Suprapubic skin (tissue), 4 donors: ENCODE data around the gene THAP9. TPM values are rescaled to one million over a fixed set of nuclear protein-coding genes. Genes with fewer than 3 reads are reported as not detected.
"Not testable (repeated sequence)": the region's sequence is repeated elsewhere in the genome, so short reads cannot be mapped to it uniquely, and the experiment has no call there.

Source experiments
- DNase-seq, 2 donors: peaks; one replicate each; pipeline ENCODE4 v3.0.0-alpha.2; 2019; ENCODE audit warnings: low spot score in 2 of 2
- H3K27ac ChIP-seq: fragments of 200-600 bp; sonication (generic); one replicate; pipeline ENCODE4 v1.5.1; 2019
- H3K27me3 ChIP-seq: fragments of 200-600 bp; sonication (generic); one replicate; pipeline ENCODE4 v1.5.1; 2019
- H3K36me3 ChIP-seq: fragments of 200-600 bp; sonication (generic); one replicate; pipeline ENCODE4 v1.5.1; 2019
- H3K4me1 ChIP-seq: fragments of 200-600 bp; sonication (generic); one replicate; pipeline ENCODE4 v1.5.1; 2019
- H3K4me3 ChIP-seq: fragments of 200-600 bp; sonication (generic); one replicate; pipeline ENCODE4 v1.5.1; 2019; ENCODE audit warnings: mild to moderate bottlenecking
- H3K9me3 ChIP-seq: fragments of 200-600 bp; sonication (generic); one replicate; pipeline ENCODE4 v1.5.1; 2019
- CTCF ChIP-seq, 2 donors: fragments of 200-600 bp in 1 of 2; fragments of 450-650 bp in 1 of 2; sonication (generic) in 1 of 2; IDR thresholded peaks; one replicate each; pipeline ENCODE4 v1.5.1; 2016 to 2019; ENCODE audit warnings: antibody characterized with exemption in 2 of 2, mild to moderate bottlenecking in 1 of 2, moderate library complexity in 1 of 2
- EP300 ChIP-seq: sonication (generic); formaldehyde crosslinking; IDR thresholded peaks from one replicate; pipeline ENCODE4 v1.6.1; 2017; ENCODE audit warnings: antibody characterized with exemption
- POLR2A ChIP-seq, 2 donors: fragments of 450-650 bp; IDR thresholded peaks; one replicate each; pipeline ENCODE4 v1.6.1; 2017; ENCODE audit warnings: antibody characterized with exemption in 2 of 2, mild to moderate bottlenecking in 2 of 2, moderate library complexity in 2 of 2
- POLR2AphosphoS5 ChIP-seq, 3 donors: sonication (generic); formaldehyde crosslinking; IDR thresholded peaks; one replicate each; pipeline ENCODE4 v1.6.1; 2017; ENCODE audit warnings: antibody characterized with exemption in 3 of 3
- WGBS: methylation state at CpG from one replicate; pipeline ENCODE4 v1.1.5; 2018; 5-methylcytosine and 5-hydroxymethylcytosine counted together
- total RNA-seq, 4 donors: library from RNA; depleted of rRNA; stranded (reverse); fragments of >200 nt; gene quantifications; one replicate each; pipeline ENCODE4 v1.1.0, GENCODE V29; 2016

THAP9 gene
- total RNA-seq, 4 donors from 2014 or later: 2.0 to 3.1 (median 2.6) TPM

GRCh38 chr4:82906469-82906868 lies 5.9 kb downstream of the THAP9 start:
- Histone ChIP-seq H3K9me3 (no peaks in the 10 kb centered on the region), H3K36me3 (peaks cover 17% of the 10 kb centered on the region), H3K27me3 (no peaks in the 10 kb centered on the region), H3K27ac (no peak overlapping the region), H3K4me1 (peaks cover 7% of the 10 kb centered on the region), H3K4me3 (no peak overlapping the region)
- WGBS: 91% methylated on average over 3 of the region's 3 CpGs
- DNase-seq: no peak
- TF ChIP-seq POLR2A (IDR thresholded peaks at IDR 0.05): no peak
- no peak for TF ChIP-seq CTCF (IDR thresholded peaks at IDR 0.05)
- no peak for TF ChIP-seq EP300
- no peak for TF ChIP-seq POLR2AphosphoS5 (IDR thresholded peaks at IDR 0.05)

DNA sequence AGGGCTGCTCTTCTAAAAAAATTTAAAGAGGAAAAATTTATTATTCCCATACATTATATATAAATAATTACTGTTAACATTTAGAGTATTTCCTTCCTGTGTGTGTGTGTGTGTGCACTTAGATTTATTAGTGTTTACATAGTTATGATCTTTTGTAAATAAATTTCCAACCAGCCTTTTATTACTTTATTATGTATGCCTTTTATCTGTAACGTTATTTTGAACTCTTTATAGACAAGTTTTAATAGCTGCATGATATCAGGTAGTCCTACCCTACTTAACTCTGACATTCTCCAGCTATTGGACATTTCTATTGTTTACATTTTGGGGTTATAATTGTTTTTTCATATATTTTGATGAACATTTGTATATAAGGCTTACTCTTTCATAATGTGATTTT lies 8.8 kb downstream of the THAP9 start:
- no peak for DNase-seq
- Histone ChIP-seq H3K27me3 (no peaks in the 10 kb centered on the region), H3K4me1 (no peaks in the 10 kb centered on the region), H3K4me3 (no peak overlapping the region), H3K36me3 (peaks cover 17% of the 10 kb centered on the region), H3K27ac (no peak overlapping the region), H3K9me3 (no peaks in the 10 kb centered on the region)
- 85% methylated on average over 1 of the region's 1 CpG for WGBS
- TF ChIP-seq POLR2A (IDR thresholded peaks at IDR 0.05): no peak
- no peak for TF ChIP-seq EP300
- no peak for TF ChIP-seq POLR2AphosphoS5 (IDR thresholded peaks at IDR 0.05)
- TF ChIP-seq CTCF (IDR thresholded peaks at IDR 0.05): no peak

DNA sequence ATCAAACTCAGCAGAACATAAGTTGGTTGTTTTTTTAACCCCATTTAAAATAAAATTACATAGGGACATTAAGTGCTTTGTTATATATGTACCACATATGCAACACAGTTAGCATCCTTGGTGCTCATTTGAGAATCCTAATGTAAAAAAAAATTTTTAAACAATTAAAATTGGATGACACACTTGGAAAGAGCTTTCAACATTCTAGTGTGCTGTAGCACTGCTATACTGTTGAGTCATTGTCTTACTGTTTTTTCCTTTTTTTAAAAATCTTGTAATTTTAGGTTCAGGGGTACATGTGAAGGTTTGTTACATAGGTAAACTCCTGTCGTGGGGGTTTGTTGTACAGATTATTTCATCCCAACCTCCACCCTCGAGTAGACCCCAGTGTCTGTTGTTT lies 12.8 kb downstream of the THAP9 start:
- H3K36me3 ChIP-seq: peaks cover 13% of the 10 kb centered on the region
- no peak overlapping the region for H3K4me3 ChIP-seq
- H3K4me1 ChIP-seq: no peaks in the 10 kb centered on the region
- WGBS: 48% methylated on average over 2 of the region's 2 CpGs
- no peaks in the 10 kb centered on the region for H3K27me3 ChIP-seq
- DNase-seq: no peak
- H3K27ac ChIP-seq: no peak overlapping the region
- H3K9me3 ChIP-seq: no peaks in the 10 kb centered on the region
- TF ChIP-seq EP300: no peak
- TF ChIP-seq POLR2A (IDR thresholded peaks at IDR 0.05): no peak
- TF ChIP-seq POLR2AphosphoS5 (IDR thresholded peaks at IDR 0.05): no peak
- TF ChIP-seq CTCF (IDR thresholded peaks at IDR 0.05): no peak

- H3K36me3 ChIP-seq, DNase-seq: not testable (repeated sequence)
- 95% methylated on average over 2 of the region's 2 CpGs for WGBS
Measured at GRCh38 chr4:82913968-82914367, 13.4 kb downstream of the THAP9 start.

GRCh38 chr4:82918091-82918490 lies 17.6 kb downstream of the THAP9 start:
- no peaks in the 10 kb centered on the region for H3K9me3 ChIP-seq
- no peak overlapping the region for H3K4me3 ChIP-seq
- DNase-seq: no peak
- H3K4me1 ChIP-seq: no peaks in the 10 kb centered on the region
- TF ChIP-seq CTCF (IDR thresholded peaks at IDR 0.05): no peak
- no peak for TF ChIP-seq POLR2A (IDR thresholded peaks at IDR 0.05)
- TF ChIP-seq POLR2AphosphoS5 (IDR thresholded peaks at IDR 0.05): no peak
- no peak for TF ChIP-seq EP300
- peaks cover 6% of the 10 kb centered on the region for H3K36me3 ChIP-seq
- no peaks in the 10 kb centered on the region for H3K27me3 ChIP-seq
- H3K27ac ChIP-seq: no peak overlapping the region
- WGBS: 94% methylated on average over 7 of the region's 7 CpGs

More at GRCh38 chr4:82913968-82914367, 13.4 kb downstream of the THAP9 start:
- not testable (repeated sequence) for H3K9me3 ChIP-seq, H3K4me3 ChIP-seq, H3K4me1 ChIP-seq, H3K27me3 ChIP-seq, H3K27ac ChIP-seq

- Histone ChIP-seq H3K9me3 (no peaks in the 10 kb centered on the region), H3K4me1 (no peaks in the 10 kb centered on the region), H3K36me3 (peaks cover 6% of the 10 kb centered on the region), H3K4me3 (no peak overlapping the region), H3K27me3 (no peaks in the 10 kb centered on the region), H3K27ac (no peak overlapping the region)
- no peak for DNase-seq
- TF ChIP-seq CTCF (IDR thresholded peaks at IDR 0.05): no peak
- TF ChIP-seq EP300: no peak
- TF ChIP-seq POLR2A (IDR thresholded peaks at IDR 0.05): no peak
- TF ChIP-seq POLR2AphosphoS5 (IDR thresholded peaks at IDR 0.05): no peak
- WGBS: 94% methylated on average over 2 of the region's 2 CpGs
Measured at GRCh38 chr4:82919386-82919785, 18.9 kb downstream of the THAP9 start.
